ENCODE results near the gene PGLYRP3. TPM values are rescaled to one million over a fixed set of nuclear protein-coding genes. Genes with fewer than 3 reads are reported as not detected.

The PGLYRP3 gene
- total RNA-seq, 1 donor from 2014 or later: not detected

DNA sequence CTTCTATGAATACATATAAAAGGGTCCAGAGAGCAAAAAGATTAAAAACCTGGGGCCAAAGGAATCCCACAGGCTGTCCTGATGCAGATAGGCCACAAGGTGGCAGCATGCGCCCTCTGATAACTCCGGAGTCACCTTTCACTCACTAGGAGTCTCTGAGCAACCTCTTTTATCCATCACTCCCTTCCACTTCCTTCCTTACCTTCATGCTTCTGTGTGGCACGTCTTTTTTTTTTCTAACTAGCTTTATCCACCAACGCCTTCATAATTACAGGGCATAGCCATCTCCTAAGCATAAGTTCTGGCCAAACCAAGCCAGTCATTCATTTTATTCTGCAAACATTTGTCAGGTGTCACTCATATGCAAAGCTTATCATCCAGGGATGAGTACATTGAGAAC is 39.8 kb upstream of the PGLYRP3 start:
- DNase-seq: no peak
- TF ChIP-seq, protein P1, sequence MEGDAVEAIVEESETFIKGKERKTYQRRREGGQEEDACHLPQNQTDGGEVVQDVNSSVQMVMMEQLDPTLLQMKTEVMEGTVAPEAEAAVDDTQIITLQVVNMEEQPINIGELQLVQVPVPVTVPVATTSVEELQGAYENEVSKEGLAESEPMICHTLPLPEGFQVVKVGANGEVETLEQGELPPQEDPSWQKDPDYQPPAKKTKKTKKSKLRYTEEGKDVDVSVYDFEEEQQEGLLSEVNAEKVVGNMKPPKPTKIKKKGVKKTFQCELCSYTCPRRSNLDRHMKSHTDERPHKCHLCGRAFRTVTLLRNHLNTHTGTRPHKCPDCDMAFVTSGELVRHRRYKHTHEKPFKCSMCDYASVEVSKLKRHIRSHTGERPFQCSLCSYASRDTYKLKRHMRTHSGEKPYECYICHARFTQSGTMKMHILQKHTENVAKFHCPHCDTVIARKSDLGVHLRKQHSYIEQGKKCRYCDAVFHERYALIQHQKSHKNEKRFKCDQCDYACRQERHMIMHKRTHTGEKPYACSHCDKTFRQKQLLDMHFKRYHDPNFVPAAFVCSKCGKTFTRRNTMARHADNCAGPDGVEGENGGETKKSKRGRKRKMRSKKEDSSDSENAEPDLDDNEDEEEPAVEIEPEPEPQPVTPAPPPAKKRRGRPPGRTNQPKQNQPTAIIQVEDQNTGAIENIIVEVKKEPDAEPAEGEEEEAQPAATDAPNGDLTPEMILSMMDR (IDR thresholded peaks at IDR 0.05): peak; percentile 91
- POLR2A ChIA-PET: no interaction called here
- peak; percentile 67 for ATAC-seq (ENCODE audit: low read depth)
- no peaks in the 10 kb centered on the region for H3K9me3 Mint-ChIP-seq
- no peaks in the 10 kb centered on the region for H3K36me3 Mint-ChIP-seq (ENCODE audit: low read depth)
- H3K27me3 Mint-ChIP-seq: peaks cover 31% of the 10 kb centered on the region
- H3K4me3 Mint-ChIP-seq: no peak overlapping the region
- intact Hi-C loops (cut with micrococcal nuclease): loop anchor here (1.0 to 2.0 kb wide), 3 partner anchors 52 to 216 kb away; no protein-coding TSS in a partner anchor
- H3K27ac Mint-ChIP-seq: no peak overlapping the region
- H3K4me1 Mint-ChIP-seq: peaks cover 6% of the 10 kb centered on the region
- CTCF ChIA-PET: interaction anchor here (0.9 to 6.0 kb wide), 3 partner anchors 124 to 214 kb away, joined by 3 to 67 read pairs (median 3); no protein-coding TSS in a partner anchor

DNA sequence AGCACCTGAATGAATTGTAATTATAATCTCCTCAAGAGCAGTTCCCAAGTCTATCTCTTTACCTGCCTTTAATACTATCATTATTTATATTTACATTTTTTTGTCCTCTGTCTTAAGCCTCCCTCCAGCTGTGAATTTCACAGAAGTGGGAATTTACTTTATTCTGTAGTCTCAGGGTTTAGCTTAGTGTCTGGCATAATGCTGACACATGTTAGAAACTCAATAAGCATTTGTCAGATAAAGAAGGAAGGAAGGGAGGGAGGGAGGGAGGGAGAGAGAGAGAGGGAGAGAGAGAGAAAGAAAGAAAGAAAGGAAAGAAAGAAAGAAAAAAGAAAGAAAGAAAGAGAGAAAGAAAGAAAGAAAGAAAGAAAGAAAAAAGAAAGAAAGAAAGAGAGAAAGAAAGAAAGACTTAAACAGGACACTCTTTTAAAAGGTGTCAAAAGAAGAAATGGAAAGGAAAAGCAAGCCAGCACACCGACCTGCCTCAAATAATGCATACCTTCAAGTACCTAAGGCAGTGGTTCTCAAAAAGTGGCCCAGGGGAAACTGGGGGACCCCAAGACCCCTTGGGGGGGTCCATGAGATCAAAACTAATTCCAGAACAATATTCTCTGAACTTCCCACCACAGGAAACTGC is 37.7 kb upstream of the PGLYRP3 start:
- Mint-ChIP-seq H3K36me3 (ENCODE audit: low read depth) (no peaks in the 10 kb centered on the region), H3K9me3 (no peaks in the 10 kb centered on the region), H3K27me3 (peaks cover 34% of the 10 kb centered on the region), H3K4me3 (no peak overlapping the region), H3K4me1 (peaks cover 13% of the 10 kb centered on the region), H3K27ac (no peak overlapping the region)
- no peak for ATAC-seq (ENCODE audit: low read depth)
- DNase-seq: no peak
- TF ChIP-seq, protein P1 (IDR thresholded peaks at IDR 0.05): no peak
- intact Hi-C loops (cut with micrococcal nuclease): no loop called here
- CTCF ChIA-PET: interaction anchor here (6.0 kb wide), 1 partner anchor 145 kb away, joined by 67 read pairs; no protein-coding TSS in a partner anchor
- POLR2A ChIA-PET: no interaction called here

- TF ChIP-seq, protein P1 (IDR thresholded peaks at IDR 0.05): no peak
- DNase-seq (no peak), ATAC-seq (ENCODE audit: low read depth) (no peak)
- POLR2A ChIA-PET: no interaction called here
- no peaks in the 10 kb centered on the region for H3K36me3 Mint-ChIP-seq (ENCODE audit: low read depth)
- peaks cover 18% of the 10 kb centered on the region for H3K4me1 Mint-ChIP-seq
- H3K4me3 Mint-ChIP-seq: no peak overlapping the region
- H3K9me3 Mint-ChIP-seq: no peaks in the 10 kb centered on the region
- CTCF ChIA-PET: interaction anchor here (6.0 kb wide), 1 partner anchor 145 kb away, joined by 67 read pairs; no protein-coding TSS in a partner anchor
- intact Hi-C loops (cut with micrococcal nuclease): no loop called here
- H3K27ac Mint-ChIP-seq: no peak overlapping the region
- peaks cover 32% of the 10 kb centered on the region for H3K27me3 Mint-ChIP-seq
Measured at GRCh38 chr1:153349363-153350320, 36.9 kb upstream of the PGLYRP3 start.

DNA sequence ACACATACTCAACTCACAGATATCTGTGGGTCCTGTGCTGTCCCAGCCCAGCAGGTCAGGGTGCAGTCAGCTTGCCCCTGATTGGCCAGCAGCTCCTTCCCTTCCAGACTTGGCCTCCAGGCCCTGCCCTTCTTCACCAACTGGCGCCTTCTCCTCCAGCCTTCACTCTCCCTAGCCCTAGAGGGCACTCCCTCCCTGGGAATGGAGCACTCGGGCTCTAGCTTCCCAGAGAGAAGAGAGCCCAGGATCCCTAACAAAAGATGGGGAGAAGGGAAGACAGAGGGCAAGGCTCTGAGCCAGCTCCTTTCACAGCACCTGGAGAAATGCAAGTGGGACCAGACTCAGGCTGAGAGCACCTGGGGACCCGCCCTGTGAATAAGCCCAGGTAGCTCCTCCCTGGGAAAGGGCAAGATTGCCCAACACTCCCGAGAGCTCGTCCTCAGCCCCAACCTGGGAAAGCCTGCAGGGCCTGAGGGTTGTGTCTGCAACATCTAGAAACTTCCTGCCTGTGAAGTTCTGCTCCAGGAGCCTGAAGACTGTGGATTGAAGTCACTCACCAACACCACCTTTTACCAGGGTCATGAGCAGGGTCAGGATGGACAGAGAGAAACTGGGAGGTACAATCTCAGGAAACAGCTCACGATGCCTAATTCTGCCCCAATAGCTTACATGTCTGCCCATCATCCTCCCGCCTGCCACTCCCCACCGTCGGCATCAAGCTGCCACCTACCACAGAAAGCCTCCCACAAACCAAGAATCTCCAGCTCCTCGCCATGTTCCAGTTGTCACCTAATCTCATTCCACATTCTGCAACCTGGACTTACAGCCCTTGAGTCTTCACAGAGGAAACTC is 36.0 kb upstream of the PGLYRP3 start, which contains the start of gene PGLYRP4:
PGLYRP4 (minus strand) TSS at position 331 of the 852 bp plus-strand sequence. CDS start 909 bp downstream, outside the sequence.
- ATAC-seq (ENCODE audit: low read depth): no peak
- Mint-ChIP-seq H3K36me3 (ENCODE audit: low read depth) (no peaks in the 10 kb centered on the region), H3K9me3 (no peaks in the 10 kb centered on the region), H3K4me3 (no peak within 1 kb of the TSS), H3K27me3 (peaks cover 38% of the 10 kb centered on the region), H3K4me1 (peaks cover 21% of the 10 kb centered on the region), H3K27ac (no peak within 1 kb of the TSS)
- DNase-seq: no peak
- TF ChIP-seq, protein P1 (IDR thresholded peaks at IDR 0.05): no peak
- CTCF ChIA-PET: interaction anchor here (1.0 kb wide), 1 partner anchor 147 kb away, joined by 3 read pairs; no protein-coding TSS in a partner anchor
- intact Hi-C loops (cut with micrococcal nuclease): no loop called here
- POLR2A ChIA-PET: no interaction called here
